HepG2 (cell line): ENCODE measurements around the gene FANCL. TPM values are rescaled to one million over a fixed set of nuclear protein-coding genes. Genes with fewer than 3 reads are reported as not detected.

Experiments used
- AKNA ChIP-seq: sonication (generic); formaldehyde crosslinking; IDR thresholded peaks from 2 replicates; pipeline ENCODE4 v1.4.0; 2020; ENCODE audit warnings: missing genetic modification reagents, borderline replicate concordance
- ARID5B ChIP-seq: IDR thresholded peaks from 2 replicates; pipeline ENCODE4 v1.4.0; 2020; ENCODE audit warnings: mild to moderate bottlenecking, missing genetic modification reagents
- FOXM1 ChIP-seq: sonication (generic); formaldehyde crosslinking; IDR thresholded peaks from 2 replicates; pipeline ENCODE4 v1.5.0; 2020; ENCODE audit warnings: missing genetic modification reagents
- KDM3A ChIP-seq: IDR thresholded peaks from 2 replicates; pipeline ENCODE4 v1.6.1; 2018; ENCODE audit warnings: low read depth, missing compliant biosample characterization
- MIER3 ChIP-seq: IDR thresholded peaks from 2 replicates; pipeline ENCODE4 v1.6.1; 2016; ENCODE audit warnings: missing compliant biosample characterization, borderline replicate concordance
- ONECUT2 ChIP-seq: sonication (generic); formaldehyde crosslinking; IDR thresholded peaks from 2 replicates; pipeline ENCODE4 v1.4.0; 2020; ENCODE audit warnings: missing genetic modification reagents
- POGZ ChIP-seq: sonication (generic); formaldehyde crosslinking; IDR thresholded peaks from 2 replicates; pipeline ENCODE4 v1.4.0; 2020; ENCODE audit warnings: mild to moderate bottlenecking, missing genetic modification reagents
- SP140L ChIP-seq: sonication (generic); formaldehyde crosslinking; IDR thresholded peaks from 2 replicates; pipeline ENCODE4 v1.4.0; 2020; ENCODE audit warnings: missing genetic modification reagents, borderline replicate concordance
- ZBTB33 ChIP-seq: sonication (generic); formaldehyde crosslinking; IDR thresholded peaks from 2 replicates; pipeline ENCODE4 v1.4.0; 2020; ENCODE audit warnings: missing genetic modification reagents
- ZEB1 ChIP-seq: IDR thresholded peaks from 2 replicates; pipeline ENCODE4 v1.6.1; 2012; ENCODE audit warnings: mild to moderate bottlenecking, low read depth, inconsistent platforms; ENCODE audit not compliant: insufficient replicate concordance
- ZNF205 ChIP-seq: IDR thresholded peaks from 2 replicates; pipeline ENCODE4 v1.6.1; 2018; ENCODE audit warnings: missing biosample characterization, missing genetic modification reagents
- ZNF263 ChIP-seq: sonication (generic); formaldehyde crosslinking; IDR thresholded peaks from 2 replicates; pipeline ENCODE4 v1.4.0; 2020; ENCODE audit warnings: missing genetic modification reagents
- ZNF333 ChIP-seq: sonication (generic); formaldehyde crosslinking; IDR thresholded peaks from 2 replicates; pipeline ENCODE4 v1.4.0; 2020; ENCODE audit warnings: mild to moderate bottlenecking, missing genetic modification reagents, borderline replicate concordance
- ZNF674 ChIP-seq: sonication (generic); formaldehyde crosslinking; IDR thresholded peaks from 2 replicates; pipeline ENCODE4 v1.5.0; 2020; ENCODE audit warnings: low read depth, mild to moderate bottlenecking, missing genetic modification reagents
- ZNF687 ChIP-seq: sonication (generic); formaldehyde crosslinking; IDR thresholded peaks from 2 replicates; pipeline ENCODE4 v1.5.1; 2020; ENCODE audit warnings: mild to moderate bottlenecking, missing genetic modification reagents, moderate library complexity
- ZZZ3 ChIP-seq: sonication (generic); formaldehyde crosslinking; IDR thresholded peaks from 2 replicates; pipeline ENCODE4 v1.4.0; 2020; ENCODE audit warnings: missing genetic modification reagents, mild to moderate bottlenecking, borderline replicate concordance
- polyA plus RNA-seq, 8 experiments: library from polyadenylated mRNA; depleted of rRNA in 3 of 8; stranded (reverse) in 7 of 8; unstranded in 1 of 8; fragments of >200 nt; fragmentation: Illumina TruSeq in 4 of 8; extraction: Trizol in 4 of 8; gene quantifications; 2 replicates each; pipeline versions ENCODE4 v1.2.1 to v1.2.3, GENCODE V29; 2011 to 2016; ENCODE audit warnings: low read depth in 4 of 8, missing spikeins in 1 of 8, mixed read lengths in 1 of 8; ENCODE audit not compliant: insufficient read depth in 1 of 8
- total RNA-seq, 5 experiments: library from RNA; depleted of rRNA; stranded (reverse); fragments of >200 nt; fragmentation: Illumina TruSeq; extraction: Trizol; gene quantifications; 2 replicates each; pipeline ENCODE4 v1.2.3, GENCODE V29; 2016; ENCODE audit warnings: low read depth in 1 of 5

Gene FANCL
- total and polyA plus RNA-seq, 2 of the 13 experiments (the other 11 are each of a cell fraction or from before 2014, with no cell fraction given): 40.7 to 66.8 TPM

- TF ChIP-seq AKNA: no peak
- TF ChIP-seq MIER3 (CRISPR knock-in tag): no peak
- TF ChIP-seq ZBTB33 (CRISPR knock-in tag): no peak
- no peak for TF ChIP-seq ZNF263 (CRISPR knock-in tag)
- no peak for TF ChIP-seq ZNF205 (CRISPR knock-in tag)
- no peak for TF ChIP-seq ZZZ3 (CRISPR knock-in tag)
- TF ChIP-seq FOXM1: no peak
- no peak for TF ChIP-seq ZNF674 (CRISPR knock-in tag)
- no peak for TF ChIP-seq ZNF687 (CRISPR knock-in tag)
- TF ChIP-seq ZNF333 (CRISPR knock-in tag): no peak
- TF ChIP-seq SP140L: no peak
- peak; percentile 93 for TF ChIP-seq ARID5B (CRISPR knock-in tag)
- TF ChIP-seq KDM3A: no peak
- TF ChIP-seq POGZ (CRISPR knock-in tag): 0 out of 2 replicates have a peak, but pooled peaks have one; percentile 29
- no peak for TF ChIP-seq ZEB1
- no peak for TF ChIP-seq ONECUT2 (CRISPR knock-in tag)
Measured at GRCh38 chr2:58261209-58261608, 20.1 kb upstream of the FANCL start (continued).
